Activated CD4-positive, alpha-beta T cell treated with anti-CD3 and anti-CD28 coated beads, Interleukin-2, amount 50 U/mL, for 1 hour (primary cell): Measurements from ENCODE around the gene SYNJ2.

ENCODE experiments used
- DNase-seq: peaks from one replicate; pipeline ENCODE4 v3.0.0-alpha.2; 2020

Gene SYNJ2

DNA sequence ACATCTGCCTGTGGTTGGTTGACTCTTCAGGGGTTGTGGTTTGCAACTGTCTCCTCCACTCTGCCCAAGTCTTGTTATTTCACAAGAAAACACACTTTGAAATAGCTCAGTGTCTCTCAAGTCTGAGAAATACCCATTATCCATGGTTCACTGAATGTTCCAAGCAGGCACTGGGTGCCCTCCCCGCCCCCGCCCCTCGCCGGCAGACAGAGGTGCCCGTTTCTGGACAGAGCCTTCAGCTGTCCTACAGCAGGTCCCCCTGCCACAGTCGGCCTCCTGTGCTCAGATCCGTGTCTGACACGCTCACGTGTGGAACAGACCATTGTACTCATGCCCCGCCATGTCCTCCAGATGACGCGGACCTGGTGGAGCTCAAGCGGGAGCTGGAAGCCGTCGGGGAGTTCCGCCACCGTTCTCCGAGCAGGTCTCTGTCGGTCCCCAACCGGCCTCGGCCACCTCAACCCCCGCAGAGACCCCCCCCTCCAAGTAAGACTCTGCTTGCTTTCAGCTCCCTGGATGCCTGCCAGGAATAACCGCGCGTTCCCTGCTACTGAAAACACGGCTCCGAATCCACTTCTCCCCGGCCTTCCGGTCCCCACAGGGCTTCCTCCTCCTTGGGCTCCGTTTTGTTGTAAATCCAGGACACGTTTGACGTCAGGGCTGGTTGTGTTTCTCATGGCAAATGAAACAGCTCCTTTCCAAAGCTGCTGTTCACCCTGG lies 105.0 kb downstream of the SYNJ2 start:
- DNase-seq: no peak

DNA sequence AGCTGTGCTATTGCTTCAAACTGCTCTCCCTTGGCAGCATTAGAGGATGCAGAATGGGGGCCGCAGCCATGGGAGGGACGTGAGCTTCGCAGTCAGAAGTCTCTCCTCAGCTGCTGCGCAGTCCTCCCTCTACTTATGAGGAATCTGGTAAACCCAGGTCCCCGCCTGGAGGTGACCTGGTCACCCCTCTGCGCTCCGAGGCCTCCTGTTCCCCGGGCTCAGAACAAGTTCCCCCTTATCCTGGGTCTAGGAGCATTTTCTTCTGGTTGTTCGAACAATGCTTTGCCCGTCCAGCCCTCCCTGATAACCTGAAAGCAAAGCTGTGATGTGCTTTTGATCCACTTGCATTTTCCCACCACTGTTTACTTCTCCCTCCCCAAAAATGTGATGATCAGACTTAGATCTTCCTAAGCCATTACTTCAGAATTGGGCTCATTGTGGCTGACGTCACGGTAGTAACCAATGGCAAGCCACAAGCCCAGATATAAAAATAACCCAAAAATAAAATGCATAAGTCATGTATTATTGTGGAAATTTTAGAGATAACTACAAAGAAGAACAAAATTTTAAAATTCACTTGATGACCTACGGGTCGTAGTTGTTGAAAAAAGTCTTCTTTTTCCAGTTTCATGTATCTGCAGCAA lies 105.7 kb downstream of the SYNJ2 start:
- no peak for DNase-seq

DNA sequence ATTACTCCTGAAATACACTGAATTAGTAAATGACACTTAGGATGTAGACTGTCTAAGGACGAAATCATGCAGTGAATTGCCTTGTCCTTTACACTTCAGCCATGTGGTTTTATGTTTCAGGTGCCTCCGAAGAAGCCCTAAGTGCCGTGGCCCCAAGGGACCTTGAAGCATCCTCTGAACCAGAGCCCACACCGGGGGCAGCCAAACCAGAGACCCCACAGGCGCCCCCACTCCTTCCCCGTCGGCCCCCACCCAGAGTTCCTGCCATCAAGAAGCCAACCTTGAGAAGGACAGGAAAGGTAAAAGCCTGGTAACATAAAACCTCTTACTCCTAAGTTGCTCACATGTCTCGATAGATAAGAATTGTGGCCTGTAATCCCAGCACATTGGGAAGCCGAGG lies 111.1 kb downstream of the SYNJ2 start:
- DNase-seq: no peak

DNA sequence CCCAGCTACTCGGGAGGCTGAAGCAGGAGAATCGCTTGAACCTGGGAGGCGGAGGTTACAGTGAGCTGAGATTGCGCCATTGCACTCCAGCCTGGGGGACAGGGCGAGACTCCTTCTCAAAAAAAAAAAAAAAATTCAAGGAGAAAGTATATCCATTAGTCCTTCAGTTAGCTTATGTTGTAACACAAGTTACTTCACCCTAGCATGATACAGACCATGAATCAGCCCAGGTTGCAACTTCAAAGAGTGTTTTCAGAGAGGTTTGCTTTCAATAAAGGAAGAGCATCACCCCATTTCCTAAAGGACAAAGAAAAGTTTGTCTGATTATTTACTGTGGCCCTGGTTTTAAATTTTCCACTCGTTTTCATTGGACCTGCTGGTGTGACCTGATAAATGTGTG lies 113.4 kb downstream of the SYNJ2 start:
- no peak for DNase-seq

DNA sequence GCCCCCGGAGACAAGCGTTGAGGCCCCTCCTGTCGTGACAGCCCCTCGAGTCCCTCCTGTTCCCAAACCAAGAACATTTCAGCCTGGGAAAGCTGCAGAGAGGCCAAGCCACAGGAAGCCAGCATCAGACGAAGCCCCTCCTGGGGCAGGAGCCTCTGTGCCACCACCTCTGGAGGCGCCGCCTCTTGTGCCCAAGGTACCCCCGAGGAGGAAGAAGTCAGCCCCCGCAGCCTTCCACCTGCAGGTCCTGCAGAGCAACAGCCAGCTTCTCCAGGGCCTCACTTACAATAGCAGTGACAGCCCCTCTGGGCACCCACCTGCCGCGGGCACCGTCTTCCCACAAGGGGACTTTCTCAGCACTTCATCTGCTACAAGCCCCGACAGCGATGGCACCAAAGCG lies 114.0 kb downstream of the SYNJ2 start:
- DNase-seq: no peak

DNA sequence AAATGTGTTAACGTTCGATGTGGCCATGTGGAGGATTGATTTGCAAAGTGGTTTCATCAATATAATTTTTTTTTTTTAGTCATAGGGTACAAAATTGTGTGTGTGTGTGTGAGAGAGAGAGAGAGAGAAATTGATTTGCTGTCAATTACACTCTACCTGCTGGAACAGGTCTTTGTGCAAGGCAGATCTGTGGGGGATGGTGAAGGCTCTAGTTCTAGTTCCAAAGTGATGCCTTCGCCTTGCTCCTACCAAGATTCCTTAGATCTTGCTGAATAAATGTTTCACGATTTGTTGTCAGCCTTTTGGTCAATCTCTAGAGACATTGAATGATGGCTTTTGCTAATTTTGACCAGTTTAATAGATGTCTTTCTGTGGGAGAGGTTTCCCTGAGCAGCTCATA lies 121.6 kb downstream of the SYNJ2 start:
- no peak for DNase-seq

DNA sequence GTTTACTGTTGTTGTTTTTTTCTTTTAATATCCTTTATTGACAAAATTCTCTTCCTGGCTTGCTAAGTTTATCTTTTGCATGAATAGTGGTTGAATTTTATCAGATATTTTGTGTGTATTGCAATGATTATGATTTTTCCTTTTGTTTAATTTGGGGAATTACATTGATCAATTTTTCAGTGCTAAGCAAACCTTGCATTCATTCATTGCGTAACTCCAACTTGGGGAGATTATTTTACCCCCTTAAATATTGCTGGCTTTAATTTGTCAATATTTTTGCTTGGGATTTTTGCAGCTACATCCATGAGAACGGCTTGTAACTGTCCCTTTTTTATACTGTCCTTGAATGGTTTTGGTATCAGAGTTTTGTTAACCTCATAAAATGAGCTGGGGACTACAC lies 123.0 kb downstream of the SYNJ2 start:
- no peak for DNase-seq

DNA sequence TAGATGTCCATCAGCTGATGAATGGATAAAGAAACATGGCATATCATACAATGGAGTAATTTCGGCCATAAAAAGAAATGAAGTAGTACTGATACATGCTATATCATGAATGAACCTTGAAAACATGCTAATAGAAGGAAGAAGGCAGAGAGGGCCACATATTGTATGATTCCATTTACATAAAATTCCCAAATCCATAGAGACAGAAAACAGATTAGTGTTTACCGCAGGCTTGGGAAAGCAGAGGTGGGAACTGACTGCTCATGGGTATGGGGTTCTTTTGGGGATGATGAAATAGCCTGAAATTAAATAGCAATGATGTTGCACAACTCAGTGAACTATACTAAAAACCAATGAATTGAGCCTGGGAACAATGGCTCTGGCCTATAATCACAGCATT lies 128.1 kb downstream of the SYNJ2 start:
- no peak for DNase-seq

DNA sequence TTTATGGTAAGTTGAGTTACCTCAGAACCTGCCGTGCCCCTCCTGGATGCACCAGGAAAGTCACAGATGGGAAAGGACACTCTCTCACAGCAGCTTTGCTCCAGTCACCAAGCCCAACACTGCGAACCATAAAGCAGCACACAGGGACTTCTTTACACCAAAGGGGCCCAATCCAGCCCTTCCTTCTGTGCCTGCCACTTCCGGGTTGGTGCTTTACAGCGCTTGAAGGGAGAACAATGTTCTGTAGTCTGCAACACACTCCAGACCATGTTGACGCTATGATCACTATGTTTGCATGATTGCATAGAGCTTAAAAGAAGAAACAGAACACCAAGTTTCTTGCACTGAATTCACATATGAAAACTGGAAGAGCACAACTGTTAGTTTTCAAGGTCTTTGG lies 129.3 kb downstream of the SYNJ2 start:
- DNase-seq: no peak

DNA sequence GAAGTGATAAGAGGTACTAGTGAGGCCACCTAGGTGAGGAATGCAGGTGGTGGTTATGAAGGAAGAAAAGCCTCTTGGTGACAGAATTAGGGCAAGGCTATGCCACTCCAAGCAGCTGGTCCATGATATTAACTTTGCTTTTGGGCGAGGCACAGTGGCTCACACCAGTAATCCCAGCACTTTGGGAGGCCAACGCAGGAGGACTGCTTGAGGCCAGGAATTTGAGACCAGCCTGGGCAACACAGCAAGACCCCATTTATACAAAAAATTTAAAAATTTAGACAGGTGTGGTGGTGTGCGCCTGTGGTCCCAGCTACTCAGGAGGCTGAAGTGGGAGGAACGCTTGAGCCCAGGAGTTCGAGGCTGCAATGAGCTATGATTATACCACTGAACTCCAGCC lies 130.3 kb downstream of the SYNJ2 start:
- no peak for DNase-seq

DNA sequence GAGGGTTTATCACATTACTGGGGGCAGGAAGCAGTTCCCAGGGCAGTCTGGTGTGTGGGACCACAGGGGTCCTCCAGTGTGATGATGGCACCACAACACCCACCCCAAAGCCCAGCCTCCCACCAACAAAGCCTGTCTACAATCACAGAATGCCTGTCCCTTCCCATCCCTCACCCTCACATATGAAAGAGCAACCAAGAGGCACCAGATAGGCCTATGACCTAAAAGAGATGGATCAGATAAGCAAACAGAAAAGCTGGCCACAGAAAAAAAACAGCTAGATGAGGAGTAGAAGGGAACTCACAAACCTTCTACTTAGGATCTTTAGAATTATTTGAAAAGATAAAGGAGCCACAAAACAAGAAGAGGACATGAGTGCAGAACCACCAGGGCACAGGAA lies 132.1 kb downstream of the SYNJ2 start:
- DNase-seq: no peak

DNA sequence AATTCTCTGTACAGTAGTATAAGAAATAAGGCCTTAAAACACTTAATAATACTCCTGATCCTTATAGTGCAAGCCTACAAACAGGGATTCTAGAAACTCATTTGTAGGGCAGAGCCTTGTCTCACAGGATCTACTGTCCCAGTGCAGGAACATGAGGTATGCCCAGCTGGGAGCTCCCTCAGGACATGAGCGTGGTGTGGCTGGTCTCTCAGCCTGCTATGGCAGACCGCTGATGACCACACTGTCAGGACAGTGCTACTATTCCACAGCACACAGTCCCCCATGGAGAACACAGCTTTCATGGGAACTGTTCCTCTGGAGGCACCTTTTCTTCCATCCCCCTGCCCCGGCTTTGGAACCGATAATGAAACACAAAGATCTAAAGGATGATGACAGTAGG lies 133.4 kb downstream of the SYNJ2 start:
- no peak for DNase-seq

DNA sequence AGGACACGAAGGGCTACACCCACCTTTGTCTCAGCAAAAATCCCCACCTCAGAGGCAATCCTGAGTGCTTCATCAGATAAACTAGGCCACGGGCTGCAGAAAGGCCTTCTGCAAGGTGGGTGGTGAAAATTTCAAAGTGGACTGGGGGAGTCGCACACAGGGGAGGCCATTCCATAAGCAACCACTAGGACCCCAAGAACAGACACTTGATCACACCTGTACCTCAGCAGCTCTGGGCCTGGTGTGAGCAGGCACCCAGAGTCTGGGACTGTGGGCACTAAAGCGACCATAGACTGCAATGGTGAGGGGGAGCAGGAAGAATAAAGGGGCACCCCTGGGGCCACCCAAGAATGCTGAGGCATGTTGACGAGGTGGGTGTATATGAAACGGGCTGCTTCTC lies 133.8 kb downstream of the SYNJ2 start:
- no peak for DNase-seq

DNA sequence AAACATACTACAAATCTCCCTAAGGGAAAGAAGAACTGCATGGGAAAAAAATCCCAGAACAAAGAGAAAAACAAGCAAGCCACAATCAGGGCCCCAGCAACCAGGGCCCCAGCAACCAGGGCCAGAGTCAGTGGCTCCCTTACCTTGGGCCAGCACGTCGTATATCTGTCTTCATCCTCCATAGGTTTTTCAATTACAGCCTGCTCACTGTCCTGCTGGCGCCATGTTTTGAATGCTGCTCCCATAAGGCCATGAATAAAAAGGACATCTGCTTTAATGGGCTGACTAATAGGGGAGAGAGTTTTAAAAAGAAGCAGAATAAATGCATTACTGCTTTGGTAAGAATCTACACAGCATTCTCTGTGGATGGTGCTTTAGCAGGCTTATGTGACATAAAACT lies 137.2 kb downstream of the SYNJ2 start:
- DNase-seq: no peak

DNA sequence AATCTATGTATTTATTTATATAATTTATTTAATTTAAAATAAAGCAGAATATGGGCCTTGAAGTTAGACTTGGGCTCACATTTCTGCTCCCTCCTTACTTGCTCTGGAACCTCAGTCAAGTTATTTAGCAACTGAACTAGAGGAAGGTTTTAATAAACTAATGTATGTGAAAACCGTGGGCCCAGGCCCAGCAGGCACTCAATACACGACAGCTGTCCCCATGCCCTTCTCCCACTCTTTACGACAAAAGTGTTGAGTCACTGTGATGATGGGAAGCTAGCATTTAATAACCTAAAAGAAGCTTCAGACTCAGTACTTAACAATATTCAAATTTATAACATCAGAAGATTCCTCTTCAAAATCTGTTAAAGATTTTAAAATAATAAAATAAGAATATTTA lies 139.7 kb downstream of the SYNJ2 start:
- DNase-seq: no peak

DNA sequence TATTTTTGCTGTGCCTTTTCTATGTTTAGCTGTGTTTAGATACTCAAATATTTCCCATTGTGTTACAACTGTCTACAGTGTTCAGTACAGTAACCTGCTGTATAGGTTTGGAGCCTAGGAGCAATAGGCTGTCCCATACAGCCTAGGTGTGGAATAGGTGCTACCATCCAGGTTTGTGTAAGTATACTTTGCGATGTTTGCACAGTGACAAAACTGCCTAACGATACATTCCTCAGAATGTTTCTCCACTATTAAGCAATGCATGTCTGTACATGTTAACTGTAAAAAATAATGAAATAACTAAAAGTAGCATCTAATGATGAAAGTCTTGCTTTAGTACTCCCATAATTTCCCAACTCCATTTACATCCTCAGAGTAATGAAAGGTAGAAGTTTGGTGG lies 140.4 kb downstream of the SYNJ2 start:
- no peak for DNase-seq

DNA sequence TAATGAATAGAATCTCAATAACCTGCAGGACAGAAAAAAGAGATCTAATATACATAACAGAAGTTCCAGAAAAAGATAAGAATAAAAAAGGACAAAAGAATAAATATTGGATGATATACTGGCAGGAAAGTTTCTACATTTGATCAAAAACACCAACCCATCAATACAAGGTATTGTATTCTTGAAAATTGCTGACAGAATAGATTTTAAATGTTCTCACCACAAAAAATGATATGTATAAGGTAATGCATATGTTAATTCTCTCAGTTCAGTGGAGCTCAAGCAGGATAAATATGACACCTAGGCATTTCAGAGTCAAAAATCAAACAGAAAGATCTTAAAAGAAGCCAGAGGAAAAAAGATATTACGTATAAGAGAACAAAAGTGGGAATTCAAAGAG lies 142.6 kb downstream of the SYNJ2 start:
- no peak for DNase-seq

DNA sequence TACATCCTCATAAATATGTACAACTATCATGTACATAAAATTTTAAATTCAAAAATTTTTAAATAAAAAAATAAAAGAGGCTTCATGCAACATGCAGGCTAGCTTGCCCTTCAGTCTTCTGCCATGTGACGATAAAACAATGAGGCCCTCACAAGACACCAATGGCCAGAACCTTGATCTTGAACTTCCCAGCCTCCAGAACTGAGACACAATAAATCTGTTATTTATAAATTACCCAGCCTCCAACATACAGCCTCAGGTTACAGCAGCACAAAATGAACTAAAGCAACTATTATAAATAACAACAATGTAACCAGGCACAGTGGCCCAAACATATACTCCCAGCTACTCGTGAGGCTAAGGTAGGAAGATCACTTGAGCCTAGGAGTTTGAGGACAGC lies 143.6 kb downstream of the SYNJ2 start:
- DNase-seq: no peak

DNA sequence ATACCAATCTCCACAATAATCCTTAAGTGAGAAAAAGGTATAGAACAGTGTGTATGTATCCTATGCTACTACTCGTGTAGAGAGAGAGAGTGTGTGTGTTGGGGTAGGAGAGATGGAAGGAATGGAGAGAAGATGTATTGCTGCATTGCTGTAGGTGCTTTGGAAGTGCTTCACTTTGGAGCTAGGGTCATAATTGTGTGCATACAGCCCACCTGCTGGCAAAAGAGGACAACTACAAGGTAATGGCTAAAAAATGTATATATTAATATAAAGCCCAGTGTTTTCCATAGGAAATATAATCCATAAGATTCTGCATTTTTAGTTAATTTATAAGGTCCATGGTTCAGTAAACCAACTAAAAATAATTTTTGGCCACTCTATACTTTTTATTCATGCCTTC lies 150.3 kb downstream of the SYNJ2 start:
- no peak for DNase-seq

DNA sequence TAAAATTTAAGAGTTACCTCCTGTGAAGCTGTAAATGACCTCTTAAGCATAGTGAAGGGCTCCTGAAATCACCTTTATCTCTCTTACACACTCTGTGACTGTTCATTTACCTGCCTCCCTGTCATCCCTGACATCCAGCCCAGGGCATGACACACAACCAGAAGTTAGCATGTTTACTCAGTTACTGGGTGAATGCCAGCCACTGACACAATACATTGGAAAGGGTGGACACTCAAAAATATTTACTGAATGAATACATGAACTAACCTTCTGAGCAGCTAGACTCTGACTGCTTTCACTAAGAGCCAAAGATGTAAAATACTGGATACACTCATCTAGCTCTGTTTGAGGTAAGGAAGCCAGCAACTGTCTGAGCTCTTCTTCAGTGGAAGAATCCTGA lies 161.1 kb downstream of the SYNJ2 start:
- no peak for DNase-seq

DNA sequence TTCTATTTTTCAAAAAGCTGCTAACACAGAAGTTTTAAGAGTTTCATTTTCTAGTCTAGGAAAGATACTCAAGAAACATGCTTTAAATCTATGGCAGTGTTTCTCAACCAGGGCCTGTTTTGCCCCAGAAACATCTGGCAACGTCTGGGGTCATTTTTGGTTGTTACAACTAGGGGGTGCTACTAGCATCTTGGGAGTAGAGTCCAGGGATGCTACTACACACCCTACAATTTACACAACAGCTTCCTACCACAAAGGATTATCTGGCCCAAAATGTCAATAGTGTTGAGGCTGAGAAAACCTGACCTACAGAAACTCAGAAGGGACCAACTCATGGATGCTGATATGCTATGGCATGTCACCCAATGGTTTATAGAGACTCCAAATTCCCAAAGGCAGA lies 162.0 kb downstream of the SYNJ2 start:
- DNase-seq: no peak
